Aorta (tissue), 5 donors: ENCODE results near the gene TLE3. TPM values are rescaled to one million over a fixed set of nuclear protein-coding genes. Genes with fewer than 3 reads are reported as not detected.
"Not testable (repeated sequence)": the region's sequence is repeated elsewhere in the genome, so short reads cannot be mapped to it uniquely, and the experiment has no call there.

Experiments used
- ATAC-seq: fragments of 200-7000 bp; cut with Tn5 transposase; one replicate; pipeline ENCODE4 v1.9.1; 2022; ENCODE audit warnings: moderate library complexity; ENCODE audit not compliant: low FRiP score
- DNase-seq, 2 donors: peaks; one replicate each; pipeline ENCODE4 v3.0.0-alpha.2; 2020
- H3K27ac ChIP-seq, 2 donors: one replicate each; pipeline ENCODE4 v1.5.1; 2013; ENCODE audit warnings: low read length in 2 of 2, mild to moderate bottlenecking in 2 of 2, moderate library complexity in 2 of 2, control low read depth in 1 of 2, inconsistent platforms in 1 of 2, low read depth in 1 of 2
- H3K27me3 ChIP-seq, 2 donors: one replicate each; pipeline ENCODE4 v1.6.1; 2013; ENCODE audit warnings: control low read depth in 1 of 2, low read length in 1 of 2, mild to moderate bottlenecking in 1 of 2, moderate library complexity in 1 of 2; ENCODE audit not compliant: insufficient read depth in 2 of 2, control insufficient read depth in 1 of 2
- H3K36me3 ChIP-seq, 2 donors: one replicate each; pipeline ENCODE4 v1.6.1; 2013; ENCODE audit warnings: control low read depth in 1 of 2, low read length in 1 of 2, mild to moderate bottlenecking in 1 of 2; ENCODE audit not compliant: insufficient read depth in 2 of 2, control insufficient read depth in 1 of 2
- H3K4me1 ChIP-seq, 2 donors: one replicate each; pipeline ENCODE4 v1.6.1; 2013; ENCODE audit warnings: low read length in 2 of 2, control low read depth in 1 of 2, mild to moderate bottlenecking in 1 of 2, moderate library complexity in 1 of 2; ENCODE audit not compliant: insufficient read depth in 2 of 2, control insufficient read depth in 1 of 2
- H3K4me3 ChIP-seq, 2 donors: one replicate each; pipeline ENCODE4 v1.5.1; 2013; ENCODE audit warnings: low read length in 2 of 2, control low read depth in 1 of 2, mild to moderate bottlenecking in 1 of 2
- H3K9me3 ChIP-seq: one replicate; pipeline ENCODE4 v1.6.1; 2013; ENCODE audit warnings: mild to moderate bottlenecking, low read length; ENCODE audit not compliant: control insufficient read depth
- WGBS, 2 donors: extraction: QIAGEN DNeasy Blood & Tissue Kit; methylation state at CpG; one replicate each; pipeline ENCODE4 v1.1.7; 2013; 5-methylcytosine and 5-hydroxymethylcytosine counted together
- intact Hi-C, 2 donors: fragments of 100-400 bp; cut with DNase I; formaldehyde crosslinking; loops; one replicate each; pipeline versions ENCODE4 v1.14.2 to v1.15.0; 2022
- polyA plus RNA-seq, 2 donors: library from polyadenylated mRNA; stranded (reverse); fragments of 200-250 nt; gene quantifications; one replicate each; pipeline ENCODE4 v1.2.3, GENCODE V29; 2013
- total RNA-seq, 2 donors: library from RNA; stranded (reverse); fragmentation: NEBNext Ultra II Directional; extraction: Animal tissue kit (Norgen Biotek cat#: 25700); gene quantifications; one replicate each; pipeline ENCODE4 v1.2.1, GENCODE V29; 2021
- donor health status: healthy with polysubstance abuse.
- donor health status: Bipolar disorder and iron deficiency.
- donor health status: DM: no; HTN: no; CAD: no.
- donor health status: DM: no; HTN: no; CAD: no.
- donor health status: DM: yes; HTN: yes; CAD: no.

Gene TLE3
- total and polyA plus RNA-seq, 4 donors = 8.3 to 89.9 (median 28.2) TPM

- Histone ChIP-seq H3K9me3 (no peaks in the 10 kb centered on the region), H3K4me1 (no peaks in the 10 kb centered on the region), H3K27ac (no peak overlapping the region), H3K4me3 (no peak overlapping the region), H3K36me3 (no peaks in the 10 kb centered on the region), H3K27me3 (no peaks in the 10 kb centered on the region)
- 98% methylated on average over 3 of the region's 3 CpGs for WGBS, 2 donors
- no peak for DNase-seq
- intact Hi-C loops = no loop called here
- ATAC-seq = no peak
These were observed 20.9 kb upstream of the TLE3 start for GRCh38 chr15:70118599-70118998.

- Histone ChIP-seq H3K9me3 (no peaks in the 10 kb centered on the region), H3K36me3 (no peaks in the 10 kb centered on the region), H3K4me3 (no peak overlapping the region), H3K4me1 (no peaks in the 10 kb centered on the region), H3K27ac (no peak overlapping the region), H3K27me3 (no peaks in the 10 kb centered on the region)
- intact Hi-C loops = no loop called here
- DNase-seq (no peak), ATAC-seq (no peak)
- WGBS, 2 donors = 80 to 86% methylated on average over 3 of the region's 3 CpGs
These were observed 18.6 kb upstream of the TLE3 start for GRCh38 chr15:70116317-70116716.

- Histone ChIP-seq H3K4me3 (no peak overlapping the region), H3K4me1 (no peaks in the 10 kb centered on the region), H3K27me3 (no peaks in the 10 kb centered on the region), H3K9me3 (no peaks in the 10 kb centered on the region), H3K36me3 (no peaks in the 10 kb centered on the region), H3K27ac (no peak overlapping the region)
- intact Hi-C loops = no loop called here
- 89 to 92% methylated on average over 3 of the region's 3 CpGs for WGBS, 2 donors
- DNase-seq = no peak
- no peak for ATAC-seq
These were observed 16.5 kb upstream of the TLE3 start for GRCh38 chr15:70114221-70114620.

GRCh38 chr15:70113304-70113700, 15.6 kb upstream of the TLE3 start:
- DNase-seq = peak in 1 of 2 donors; percentile 89
- intact Hi-C loops = no loop called here
- ATAC-seq = peak; percentile 28

GRCh38 chr15:70112572-70113303, 15.0 kb upstream of the TLE3 start:
- H3K9me3 ChIP-seq, H3K27ac ChIP-seq, intact Hi-C loops, H3K4me1 ChIP-seq, H3K36me3 ChIP-seq, H3K4me3 ChIP-seq, DNase-seq, H3K27me3 ChIP-seq, ATAC-seq: not testable (repeated sequence)
- WGBS, 2 donors = 82 to 97% methylated on average over 6 of the region's 9 CpGs

More at GRCh38 chr15:70113304-70113700, 15.6 kb upstream of the TLE3 start:
- WGBS, 2 donors = 90% methylated on average over 7 of the region's 7 CpGs
- Histone ChIP-seq H3K9me3 (no peaks in the 10 kb centered on the region), H3K4me3 (no peak overlapping the region), H3K27me3 (no peaks in the 10 kb centered on the region), H3K27ac (no peak overlapping the region), H3K4me1 (no peaks in the 10 kb centered on the region), H3K36me3 (no peaks in the 10 kb centered on the region)

GRCh38 chr15:70112074-70112395, 14.3 kb upstream of the TLE3 start:
- Histone ChIP-seq H3K4me1 (no peaks in the 10 kb centered on the region), H3K9me3 (no peaks in the 10 kb centered on the region), H3K27me3 (no peaks in the 10 kb centered on the region), H3K36me3 (no peaks in the 10 kb centered on the region), H3K4me3 (no peak overlapping the region), H3K27ac (no peak overlapping the region)
- 60 to 76% methylated on average over 3 to 4 of the region's 4 CpGs for WGBS, 2 donors
- ATAC-seq = no peak
- no peak for DNase-seq
- intact Hi-C loops = no loop called here

GRCh38 chr15:70111203-70112073, 13.7 kb upstream of the TLE3 start:
- H3K4me3 ChIP-seq = no peak overlapping the region

GRCh38 chr15:70109978-70110377, 12.3 kb upstream of the TLE3 start:
- intact Hi-C loops = no loop called here
- H3K27me3 ChIP-seq = no peaks in the 10 kb centered on the region
- ATAC-seq = no peak
- H3K9me3 ChIP-seq = no peaks in the 10 kb centered on the region
- DNase-seq = peak in 1 of 2 donors; percentile 40
- H3K4me1 ChIP-seq = no peaks in the 10 kb centered on the region
- H3K36me3 ChIP-seq = no peaks in the 10 kb centered on the region
- no peak overlapping the region for H3K4me3 ChIP-seq
- 97 to 98% methylated on average over 2 of the region's 2 CpGs for WGBS, 2 donors
- no peak overlapping the region for H3K27ac ChIP-seq

More at GRCh38 chr15:70111203-70112073, 13.7 kb upstream of the TLE3 start:
- Histone ChIP-seq H3K4me1 (no peaks in the 10 kb centered on the region), H3K27me3 (no peaks in the 10 kb centered on the region), H3K9me3 (no peaks in the 10 kb centered on the region), H3K36me3 (no peaks in the 10 kb centered on the region), H3K27ac (no peak overlapping the region)
- peak; percentile 90 for ATAC-seq
- DNase-seq = peak; percentile 79 to 80
- WGBS, 2 donors = 33 to 40% methylated on average over 8 of the region's 8 CpGs
- intact Hi-C loops = no loop called here

- no peak for ATAC-seq
- no peak overlapping the region for H3K4me3 ChIP-seq
- no peaks in the 10 kb centered on the region for H3K27me3 ChIP-seq
- no peaks in the 10 kb centered on the region for H3K4me1 ChIP-seq
- H3K36me3 ChIP-seq = no peaks in the 10 kb centered on the region
- DNase-seq = no peak
- 92 to 95% methylated on average over 3 of the region's 3 CpGs for WGBS, 2 donors
- H3K9me3 ChIP-seq = no peaks in the 10 kb centered on the region
- H3K27ac ChIP-seq = no peak overlapping the region
- intact Hi-C loops = no loop called here
These were observed 11.8 kb upstream of the TLE3 start for GRCh38 chr15:70109531-70109930.
